AG04450 (cell line): ENCODE data around the gene ARHGEF2. TPM values are rescaled to one million over a fixed set of nuclear protein-coding genes. Genes with fewer than 3 reads are reported as not detected.
A peak's percentile ranks its signal among the peaks of the same experiment; 100 is the strongest.

ENCODE experiments used
- CTCF ChIA-PET: fragments of 300-600, 350-600 bp; formaldehyde crosslinking; extraction: SDS; loops from one replicate; lab custom pipeline; 2022; ENCODE audit warnings: antibody characterized with exemption, inconsistent platforms; lab: Charles Lee
- POLR2A ChIA-PET: fragments of 350-600 bp; formaldehyde crosslinking; extraction: SDS; loops from one replicate; lab custom pipeline; 2021; ENCODE audit warnings: antibody characterized with exemption, inconsistent platforms; lab: Yijun Ruan, JAX
- DNase-seq: peaks from one replicate; pipeline ENCODE4 v3.0.0-alpha.2; 2011; ENCODE audit warnings: low read depth, low spot score
- H3K27ac ChIP-seq: one replicate; pipeline ENCODE4 v1.5.1; 2012; ENCODE audit warnings: low read depth, low read length, control low read depth
- H3K27me3 ChIP-seq: one replicate; pipeline ENCODE4 v1.6.0; 2012; ENCODE audit warnings: low read length; ENCODE audit not compliant: control insufficient read depth, insufficient read depth
- H3K4me3 ChIP-seq: 2 replicates; pipeline ENCODE4 v1.5.1; 2011; ENCODE audit warnings: mild to moderate bottlenecking, low read depth, low read length, control low read depth
- H3K9me3 ChIP-seq: 2 replicates; pipeline ENCODE4 v1.5.1; 2012; ENCODE audit warnings: low read length; ENCODE audit not compliant: control insufficient read depth, insufficient read depth
- CTCF ChIP-seq: IDR thresholded peaks from 2 replicates; pipeline ENCODE4 v1.5.1; 2011; ENCODE audit warnings: low read depth, low read length, control low read depth, inconsistent platforms
- polyA plus RNA-seq: library from polyadenylated mRNA; depleted of rRNA; stranded (reverse); fragments of >200 nt; gene quantifications from 2 replicates; pipeline ENCODE4 v1.2.3, GENCODE V29; 2011

The ARHGEF2 gene
- polyA plus RNA-seq, 1 experiment, result 128 TPM

- TF ChIP-seq CTCF, result no peak
- POLR2A ChIA-PET, result no interaction called here
- no peaks in the 10 kb centered on the region for H3K27me3 ChIP-seq
- CTCF ChIA-PET, result no interaction called here
- no peak for DNase-seq
- H3K27ac ChIP-seq, result no peak overlapping the region
- H3K4me3 ChIP-seq, result no peak overlapping the region
- H3K9me3 ChIP-seq, result no peaks in the 10 kb centered on the region; the same call in 1 of the 2 replicates
These were observed 31.1 kb downstream of the ARHGEF2 start for GRCh38 chr1:155947292-155947691.

- Histone ChIP-seq H3K27ac (no peak overlapping the region), H3K27me3 (no peaks in the 10 kb centered on the region), H3K9me3 (no peaks in the 10 kb centered on the region; the same call in 1 of the 2 replicates), H3K4me3 (no peak overlapping the region)
- DNase-seq, result no peak
- ChIA-PET CTCF (no interaction called here), POLR2A (interaction anchor here (0.7 kb wide), 1 partner anchor 38 kb away, joined by 3 read pairs; no protein-coding TSS in a partner anchor)
- TF ChIP-seq CTCF, result no peak
These were observed 31.6 kb downstream of the ARHGEF2 start for GRCh38 chr1:155946633-155947219.

DNA sequence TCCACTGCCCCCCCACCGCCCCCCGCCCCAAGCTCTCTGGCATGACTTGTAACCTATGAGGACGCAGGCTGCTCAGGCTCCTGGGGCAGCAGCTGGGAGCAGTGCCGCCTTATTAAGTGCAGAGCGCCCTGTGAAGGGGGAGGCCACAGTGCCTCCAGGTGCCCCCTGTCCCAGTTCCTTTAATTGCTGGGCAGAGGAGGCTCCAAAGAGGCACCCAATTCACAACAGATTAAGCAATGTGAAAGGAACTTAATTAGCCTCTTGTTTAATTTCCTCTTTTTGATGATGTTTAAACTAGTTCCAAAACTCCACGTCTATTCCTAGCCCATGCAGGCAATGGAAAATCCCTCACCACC, 33.9 kb downstream of the ARHGEF2 start:
- no peak for DNase-seq
- Histone ChIP-seq H3K4me3 (no peak overlapping the region), H3K27ac (no peak overlapping the region), H3K9me3 (no peaks in the 10 kb centered on the region), H3K27me3 (no peaks in the 10 kb centered on the region)
- TF ChIP-seq CTCF, result no peak
- POLR2A ChIA-PET, result interaction anchor here (0.7 to 1.8 kb wide), 3 partner anchors 10 to 32 kb away, joined by 4 to 8 read pairs (median 7); partner anchors contain the start of gene KHDC4
- CTCF ChIA-PET, result interaction anchor here (0.5 to 1.1 kb wide), 3 partner anchors 34 to 116 kb away, joined by 3 to 5 read pairs (median 3); partner anchors contain the start of gene ARHGEF2

GRCh38 chr1:155942578-155943141, 35.7 kb downstream of the ARHGEF2 start:
- no peak for DNase-seq
- H3K27ac ChIP-seq, result peak overlapping the region; percentile 31
- H3K27me3 ChIP-seq, result no peaks in the 10 kb centered on the region
- H3K4me3 ChIP-seq, result no peak overlapping the region
- no peak for TF ChIP-seq CTCF
- CTCF ChIA-PET, result interaction anchor here (0.9 kb wide), 1 partner anchor 47 kb away, joined by 3 read pairs; no protein-coding TSS in a partner anchor
- POLR2A ChIA-PET, result interaction anchor here (1.8 kb wide), 1 partner anchor 8 kb away, joined by 8 read pairs; the partner anchor contains the start of gene KHDC4
- no peaks in the 10 kb centered on the region for H3K9me3 ChIP-seq
